Choroid plexus epithelial cell (primary cell): ENCODE measurements around the gene CALCOCO1.

Experiments
- DNase-seq: peaks from one replicate; pipeline ENCODE4 v3.0.0-alpha.2; 2010; ENCODE audit warnings: low read depth
- H3K4me3 ChIP-seq: 2 replicates; pipeline ENCODE4 v1.5.1; 2011; ENCODE audit warnings: low read depth, mild to moderate bottlenecking, control low read depth, low read length, moderate library complexity
- CTCF ChIP-seq: conservative IDR thresholded peaks from 2 replicates; pipeline ENCODE4 v1.5.1; 2011; ENCODE audit warnings: low read depth, mild to moderate bottlenecking, control low read depth, inconsistent platforms, low read length, moderate library complexity

The CALCOCO1 gene

GRCh38 chr12:53739214-53740129, 12.2 kb upstream of the CALCOCO1 start:
- no peak for TF ChIP-seq CTCF
- peak; percentile 25 for DNase-seq
- no peak overlapping the region for H3K4me3 ChIP-seq

DNA sequence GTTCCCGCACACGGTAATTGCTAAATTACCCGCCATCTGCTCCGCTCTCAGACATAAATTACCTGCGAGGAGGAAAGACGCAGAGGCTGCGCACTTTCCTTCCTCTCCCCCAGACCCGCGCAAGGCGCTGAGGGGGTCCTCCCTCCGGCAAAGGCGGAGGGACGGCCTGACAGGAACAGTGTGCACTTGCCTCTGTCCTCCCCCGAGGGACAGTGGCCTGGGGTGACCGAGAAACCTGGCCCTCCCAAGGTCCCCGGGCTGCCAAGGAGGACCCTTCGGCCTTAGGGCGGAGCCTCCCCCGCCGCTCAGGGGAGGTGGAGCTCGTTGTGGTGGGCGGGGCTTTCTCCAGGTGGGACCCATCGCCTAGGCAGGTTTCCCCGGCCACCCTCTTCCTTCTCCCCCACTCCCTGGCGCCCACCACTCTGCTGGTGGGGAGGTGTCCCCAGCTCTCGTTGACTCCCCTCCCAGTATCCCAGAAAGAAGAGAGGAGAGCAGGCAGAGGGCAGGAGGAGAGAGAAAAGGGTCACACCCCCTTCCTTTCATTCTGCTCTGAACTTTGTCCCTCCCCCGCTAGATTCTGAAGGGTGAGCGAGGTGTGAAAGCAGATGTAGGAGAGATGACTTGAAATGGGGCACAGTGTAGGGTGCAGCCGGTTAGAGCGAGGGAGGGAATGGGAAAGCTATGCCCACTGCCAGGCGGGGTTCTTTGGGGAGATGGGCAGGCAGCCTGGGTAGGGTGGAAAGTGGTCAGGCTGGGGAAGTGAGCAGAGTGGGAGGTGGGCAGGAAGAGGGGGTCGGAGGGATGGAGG, 11.4 kb upstream of the CALCOCO1 start:
- no peak for DNase-seq
- no peak overlapping the region for H3K4me3 ChIP-seq
- TF ChIP-seq CTCF: no peak

- TF ChIP-seq CTCF: no peak
- no peak for DNase-seq
- H3K4me3 ChIP-seq: no peak overlapping the region
Measured at GRCh38 chr12:53737951-53738405, 10.7 kb upstream of the CALCOCO1 start.

GRCh38 chr12:53737093-53737808, 10.0 kb upstream of the CALCOCO1 start:
- DNase-seq: no peak
- no peak for TF ChIP-seq CTCF
- H3K4me3 ChIP-seq: no peak overlapping the region

GRCh38 chr12:53736592-53736991, 9.3 kb upstream of the CALCOCO1 start:
- DNase-seq: no peak

GRCh38 chr12:53735556-53735955, 8.3 kb upstream of the CALCOCO1 start:
- DNase-seq: no peak
- TF ChIP-seq CTCF: no peak
- no peak overlapping the region for H3K4me3 ChIP-seq

More at GRCh38 chr12:53736592-53736991, 9.3 kb upstream of the CALCOCO1 start:
- no peak for TF ChIP-seq CTCF
- no peak overlapping the region for H3K4me3 ChIP-seq
